Stimulated activated CD8-positive, alpha-beta memory T cell treated with anti-CD3 and anti-CD28 coated beads, Interleukin-7, amount 100 ng/mL, for 24 hours (primary cell): ENCODE measurements around the gene SYNE1.
"Not testable (repeated sequence)": the region's sequence is repeated elsewhere in the genome, so short reads cannot be mapped to it uniquely, and the experiment has no call there.

Experiments used
- DNase-seq: peaks from one replicate; pipeline ENCODE4 v3.0.0-alpha.2; 2020; ENCODE audit warnings: low read depth

The SYNE1 gene

GRCh38 chr6:152372945-152373344, 264.2 kb downstream of the SYNE1 start:
- no peak for DNase-seq

DNA sequence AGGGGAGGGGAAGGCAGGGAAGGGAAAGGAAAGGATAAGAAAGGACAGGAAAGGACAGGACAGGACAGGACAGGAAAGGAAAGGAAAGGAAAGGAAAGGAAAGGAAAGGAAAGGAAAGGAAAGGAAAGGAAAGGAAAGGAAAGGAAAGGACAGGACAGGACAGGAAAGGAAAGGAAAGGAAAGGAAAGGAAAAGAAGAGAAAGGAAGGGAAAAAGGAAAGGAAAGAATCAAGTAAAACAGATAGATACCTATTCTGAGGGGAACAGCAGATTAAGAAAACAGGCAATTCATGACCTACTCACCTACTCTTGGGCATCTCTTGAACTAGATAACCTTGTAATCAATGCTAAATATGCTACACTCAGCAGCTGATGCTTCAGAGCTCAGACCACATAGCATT, 265.4 kb downstream of the SYNE1 start:
- DNase-seq, result no peak

- no peak for DNase-seq
Measured at GRCh38 chr6:152368751-152369624, 268.2 kb downstream of the SYNE1 start.

- no peak for DNase-seq
Measured at GRCh38 chr6:152364866-152365265, 272.3 kb downstream of the SYNE1 start.

DNA sequence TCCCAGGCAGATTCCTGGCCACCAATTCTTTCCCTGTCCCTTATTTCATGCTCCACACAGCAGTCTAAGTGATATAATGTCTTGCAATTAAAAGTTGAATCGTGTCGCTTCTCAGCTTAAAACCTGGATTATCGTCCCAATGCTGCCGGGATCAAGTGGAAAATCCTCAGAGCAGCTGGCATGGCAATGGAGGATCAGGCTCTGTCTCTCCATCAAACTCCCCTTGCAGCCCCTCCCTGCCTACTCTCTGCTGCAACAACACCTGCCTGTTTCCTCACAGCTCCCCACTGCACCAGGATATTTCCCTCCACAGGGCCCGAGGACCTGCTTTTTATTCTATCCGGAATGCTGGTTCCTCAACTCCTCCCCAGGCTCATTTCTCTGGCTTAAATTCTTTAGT, 277.1 kb downstream of the SYNE1 start:
- no peak for DNase-seq

DNA sequence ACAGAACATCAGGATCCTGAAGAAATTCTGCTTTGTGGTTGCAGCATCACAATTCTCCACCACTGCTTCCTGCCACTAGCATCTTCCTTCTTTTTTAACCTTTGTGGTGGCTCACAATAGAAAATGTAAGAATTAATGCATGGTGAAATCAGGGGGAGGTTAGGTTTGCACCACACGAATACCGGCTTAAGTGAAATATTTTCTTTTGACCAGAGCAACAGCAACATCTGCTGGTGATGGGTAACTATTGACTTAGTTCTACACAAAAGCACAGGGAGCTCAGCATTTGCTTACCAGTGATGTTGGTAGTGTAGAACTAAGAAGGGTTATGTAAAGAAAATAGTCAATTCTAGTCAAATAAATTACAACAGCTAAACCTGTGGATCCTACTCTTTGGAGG, 280.5 kb downstream of the SYNE1 start:
- DNase-seq, result no peak

GRCh38 chr6:152356016-152356415, 281.1 kb downstream of the SYNE1 start:
- no peak for DNase-seq

GRCh38 chr6:152355166-152355565, 282.0 kb downstream of the SYNE1 start:
- DNase-seq, result no peak

- no peak for DNase-seq
Measured at GRCh38 chr6:152353440-152353839, 283.7 kb downstream of the SYNE1 start.

- DNase-seq, result no peak
Measured at GRCh38 chr6:152351742-152352141, 285.4 kb downstream of the SYNE1 start.

- no peak for DNase-seq
Measured at GRCh38 chr6:152351110-152351509, 286.1 kb downstream of the SYNE1 start.

DNA sequence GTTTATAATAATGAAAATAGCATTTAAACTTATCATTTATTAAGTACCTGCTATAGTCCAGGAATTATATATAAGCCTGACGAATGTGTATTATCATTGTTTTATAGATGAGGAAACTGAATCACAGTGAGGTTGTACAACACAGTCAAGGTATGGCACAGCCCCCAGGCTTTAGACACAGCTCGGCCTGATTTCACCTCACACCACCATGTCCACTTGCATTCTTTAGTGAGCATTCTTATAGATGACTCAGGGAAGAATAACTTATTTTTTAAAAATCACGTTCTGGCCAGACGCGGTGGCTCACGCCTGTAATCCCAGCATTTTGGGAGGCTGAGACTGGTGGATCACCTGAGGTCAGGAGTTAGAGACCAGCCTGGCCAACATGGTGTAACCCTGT, 289.0 kb downstream of the SYNE1 start:
- DNase-seq, result no peak

GRCh38 chr6:152343735-152344360, 293.3 kb downstream of the SYNE1 start:
- no peak for DNase-seq

GRCh38 chr6:152341596-152341995, 295.6 kb downstream of the SYNE1 start:
- DNase-seq, result no peak

- DNase-seq, result peak; percentile 40
Measured at GRCh38 chr6:152338335-152339125, 298.6 kb downstream of the SYNE1 start.

DNA sequence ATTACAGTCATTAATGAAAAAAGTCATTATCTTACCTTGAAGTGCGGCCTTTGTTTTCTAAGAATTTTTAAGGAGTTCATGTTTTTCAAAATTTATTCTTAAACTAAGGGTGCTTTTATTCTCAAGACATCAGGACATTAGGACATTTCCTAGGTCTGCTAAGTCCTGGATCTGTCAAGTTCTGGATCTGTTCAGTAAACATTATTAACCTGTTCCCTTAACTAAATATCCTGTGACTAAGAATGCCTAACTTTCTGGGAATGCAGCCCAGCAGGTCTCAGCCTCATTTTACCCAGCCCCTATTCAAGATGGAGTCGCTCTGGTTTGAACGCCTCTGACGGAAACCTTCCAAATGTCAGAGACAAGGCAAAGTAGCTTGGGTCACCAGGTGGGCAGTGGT, 302.6 kb downstream of the SYNE1 start:
- DNase-seq, result no peak

DNA sequence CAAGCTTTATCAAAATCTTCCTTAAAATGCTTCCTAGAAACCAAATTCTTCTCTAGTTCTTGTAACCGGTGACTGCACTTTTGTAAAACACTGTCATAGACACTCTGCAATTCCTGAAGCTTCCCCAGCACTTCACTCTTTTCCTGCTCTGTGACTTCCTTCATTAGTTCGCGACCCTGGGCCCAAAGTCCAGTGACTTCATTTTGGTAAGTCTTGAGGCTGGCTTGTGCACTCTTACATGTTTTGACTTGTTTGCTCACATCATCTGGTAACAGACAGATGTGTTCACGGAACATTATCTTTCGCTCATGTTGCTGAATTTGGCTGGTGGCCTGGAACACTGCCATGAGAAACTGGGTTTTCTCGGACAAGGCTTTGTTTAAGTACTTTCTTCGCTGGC, 306.2 kb downstream of the SYNE1 start:
- DNase-seq, result no peak

DNA sequence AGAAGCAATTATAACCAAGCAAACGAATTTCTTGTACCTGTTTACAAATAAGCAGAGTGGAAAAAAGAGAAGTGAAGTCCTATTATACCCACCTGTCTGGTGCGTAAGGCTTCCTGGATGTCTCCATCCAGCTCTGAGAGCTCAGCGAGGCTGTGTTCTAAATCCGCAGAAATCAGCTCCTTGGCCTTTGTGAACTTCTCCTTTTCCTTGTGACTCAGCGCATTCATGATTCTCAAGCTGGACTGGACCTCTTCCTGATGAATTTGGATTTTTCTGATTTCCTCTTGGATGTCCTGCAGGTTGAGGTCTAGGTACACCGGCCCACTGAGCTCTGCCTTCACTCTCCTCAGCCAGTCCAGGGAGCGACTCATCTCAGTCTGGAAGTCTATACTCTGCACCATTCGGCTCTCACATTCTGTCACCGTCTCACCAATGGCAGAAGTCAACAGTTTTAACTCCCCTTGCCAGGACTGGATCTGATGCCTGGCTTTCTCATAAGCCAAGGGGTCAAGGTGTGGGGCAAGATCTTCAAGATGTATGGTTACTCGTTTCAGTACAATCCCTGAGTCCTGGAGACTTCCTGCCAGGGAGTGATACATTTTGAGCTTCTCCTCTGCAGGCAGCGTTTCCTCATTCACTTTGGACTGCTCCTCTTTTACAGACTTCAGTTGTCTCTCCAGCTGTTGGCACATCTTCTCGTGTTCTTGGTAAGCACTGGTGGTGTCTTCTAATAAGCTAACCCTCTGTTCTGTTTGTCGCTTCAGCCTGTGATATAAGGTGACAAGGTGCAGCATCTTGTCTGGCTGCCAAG, 307.3 kb downstream of the SYNE1 start:
- DNase-seq, result no peak

DNA sequence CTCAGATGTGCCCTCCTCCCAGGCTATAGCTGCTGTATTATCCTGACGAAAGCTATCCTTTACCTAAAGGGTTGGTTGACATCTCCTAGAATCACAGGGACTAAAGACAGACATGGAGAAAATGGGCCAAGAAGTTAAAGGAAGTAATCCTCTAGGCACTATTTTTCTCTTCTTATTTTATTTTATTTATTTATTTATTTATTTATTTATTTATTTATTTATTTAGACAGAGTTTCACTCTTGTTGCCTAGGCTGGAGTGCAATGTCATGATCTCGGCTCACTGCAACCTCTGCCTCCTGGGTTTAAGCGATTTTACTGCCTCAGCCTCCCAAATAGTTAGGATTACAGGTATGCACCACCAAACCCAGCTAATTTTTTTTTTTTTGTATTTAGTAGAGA, 309.0 kb downstream of the SYNE1 start:
- DNase-seq, result not testable (repeated sequence)

DNA sequence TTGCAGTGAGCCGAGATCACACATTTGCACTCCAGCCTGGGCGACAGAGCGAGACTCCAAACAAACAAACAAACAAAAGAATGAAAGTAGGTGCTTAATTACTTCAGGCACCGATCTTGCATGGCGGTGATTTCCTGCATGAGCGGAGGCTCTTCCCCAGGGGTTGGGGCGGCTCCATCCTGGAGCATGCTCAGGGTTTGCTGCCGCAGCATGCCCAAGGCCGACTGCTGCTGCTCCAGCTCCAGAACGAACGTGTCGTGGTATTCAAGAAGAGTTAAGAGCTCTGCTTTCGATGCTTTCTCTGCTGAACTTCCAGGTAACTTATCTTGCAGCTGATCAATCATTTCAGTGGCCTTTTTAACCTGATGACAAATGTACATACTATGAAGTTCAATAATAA, 313.8 kb downstream of the SYNE1 start:
- no peak for DNase-seq

- no peak for DNase-seq
Measured at GRCh38 chr6:152318278-152318677, 318.9 kb downstream of the SYNE1 start.

DNA sequence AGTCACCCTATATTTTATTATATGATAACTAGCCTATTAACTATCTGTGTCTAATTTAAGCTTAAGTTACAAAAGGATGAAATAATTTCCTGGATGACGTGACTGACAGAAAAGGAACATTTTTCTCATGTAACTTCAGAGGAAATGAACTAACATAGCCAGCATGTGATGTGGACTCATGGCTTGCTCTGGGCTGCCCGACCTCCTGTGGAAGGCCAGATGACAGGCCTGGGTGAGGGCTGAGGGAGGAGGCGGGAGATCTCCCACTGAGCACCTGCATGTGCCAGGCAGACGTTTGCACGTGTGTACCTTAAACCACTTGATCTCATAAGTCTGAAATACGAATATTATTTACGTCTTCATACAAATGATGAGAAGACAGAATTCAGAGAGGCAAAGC, 321.1 kb downstream of the SYNE1 start:
- no peak for DNase-seq
